ENCODE results near the gene TAMALIN. TPM values are rescaled to one million over a fixed set of nuclear protein-coding genes. Genes with fewer than 3 reads are reported as not detected.

TAMALIN gene
- polyA plus RNA-seq, 3 donors, result 0.63 to 118 (median 1.6) TPM

DNA sequence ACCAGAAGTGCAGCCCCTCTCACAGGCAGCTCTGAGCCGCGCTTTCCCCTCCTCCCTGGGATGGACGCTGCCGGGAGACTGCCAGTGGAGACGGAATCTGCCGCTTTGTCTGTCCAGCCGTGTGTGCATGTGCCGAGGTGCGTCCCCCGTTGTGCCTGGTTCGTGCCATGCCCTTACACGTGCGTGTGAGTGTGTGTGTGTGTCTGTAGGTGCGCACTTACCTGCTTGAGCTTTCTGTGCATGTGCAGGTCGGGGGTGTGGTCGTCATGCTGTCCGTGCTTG, 12.3 kb upstream of the TAMALIN start:
- Histone ChIP-seq H3K4me3 (replicated peaks in 1 of 3; ENCODE audit: low read depth in 2 of 3, low read length in 3 of 3) (no peak overlapping the region), H3K4me1 (ENCODE audit: control insufficient read depth in 1 of 2, insufficient read depth in 2 of 2, low read length in 2 of 2) (peaks cover 15 to 16% of the 10 kb centered on the region in 2 donors), H3K9ac (ENCODE audit: insufficient read depth, low read length, poor library complexity, severe bottlenecking) (no peak overlapping the region), H3K27ac (ENCODE audit: low read depth in 1 of 2, low read length in 2 of 2) (no peak overlapping the region), H3K9me3 (replicated peaks in 1 of 2; ENCODE audit: control insufficient read depth in 1 of 2, insufficient read depth in 1 of 2, low read length in 2 of 2) (no peaks in the 10 kb centered on the region), H3K36me3 (replicated peaks in 1 of 2; ENCODE audit: control insufficient read depth in 1 of 2, insufficient read depth in 2 of 2, low read length in 2 of 2) (peaks cover 44 to 81% of the 10 kb centered on the region in 2 donors), H3K79me2 (ENCODE audit: insufficient read depth, low read length) (no peaks in the 10 kb centered on the region), H3K27me3 (ENCODE audit: control insufficient read depth in 2 of 2, insufficient read depth in 2 of 2, low read length in 2 of 2) (no peaks in the 10 kb centered on the region), H2AFZ (ENCODE audit: insufficient read depth, low read depth, low read length, poor library complexity, severe bottlenecking) (no peak overlapping the region), H3K4me2 (replicated peaks; ENCODE audit: extremely low read depth, low read length, poor library complexity, severe bottlenecking) (no peak overlapping the region), H4K20me1 (ENCODE audit: insufficient read depth, low read length) (peaks cover 48% of the 10 kb centered on the region)
- H3K36me3 Mint-ChIP-seq, result peaks cover 78 to 85% of the 10 kb centered on the region in 2 donors
- intact Hi-C loops (cut with micrococcal nuclease), result loop anchor here in 1 of 2 donors (5.0 kb wide), 1 partner anchor 33 kb away; no protein-coding TSS in a partner anchor
- no peak for DNase-seq
- peaks cover 22% of the 10 kb centered on the region for H3K4me1 Mint-ChIP-seq
- H3K4me3 Mint-ChIP-seq, result no peak overlapping the region
- H3K9me3 Mint-ChIP-seq, result peaks cover 0 to 4% (median 0%) of the 10 kb centered on the region in 7 donors
- peak overlapping the region in 2 of 7 donors; percentile 38 to 45 for H3K27ac Mint-ChIP-seq
- no peak for TF ChIP-seq CTCF (IDR thresholded peaks at IDR 0.05)
- peaks cover 0 to 5% (median 0%) of the 10 kb centered on the region in 3 donors for H3K27me3 Mint-ChIP-seq (ENCODE audit: low read depth in 3 of 3)
- 97% methylated on average over 13 of the region's 17 CpGs for WGBS (ENCODE audit: insufficient coverage)

DNA sequence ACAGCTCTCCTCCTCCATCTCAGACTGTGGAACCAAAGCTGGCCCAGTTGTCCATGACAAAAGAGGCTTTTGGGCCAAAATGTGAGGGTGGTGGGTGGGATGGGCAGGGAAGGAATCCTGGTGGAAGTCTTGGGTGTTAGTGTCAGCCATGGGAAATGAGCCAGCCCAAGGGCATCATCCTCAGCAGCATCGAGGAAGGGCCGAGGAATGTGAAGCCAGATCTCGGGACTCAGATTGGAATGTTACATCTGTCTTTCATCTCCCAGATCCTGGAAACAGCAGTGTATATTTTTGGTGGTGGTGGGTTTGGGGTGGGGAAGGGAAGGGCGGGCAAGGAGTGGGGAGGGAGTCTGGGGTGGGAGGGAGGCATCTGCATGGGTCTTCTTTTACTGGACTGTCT, 11.8 kb upstream of the TAMALIN start:
- H3K79me2 ChIP-seq (ENCODE audit: insufficient read depth, low read length), result no peaks in the 10 kb centered on the region
- Mint-ChIP-seq H3K4me3 (no peak overlapping the region), H3K9me3 (peaks cover 0 to 4% (median 0%) of the 10 kb centered on the region in 7 donors), H3K36me3 (peaks cover 82 to 87% of the 10 kb centered on the region in 2 donors), H3K4me1 (peaks cover 17% of the 10 kb centered on the region), H3K27me3 (ENCODE audit: low read depth in 3 of 3) (peaks cover 0 to 5% (median 2%) of the 10 kb centered on the region in 3 donors), H3K27ac (peak overlapping the region in 1 of 7 donors; percentile 38)
- no peak for TF ChIP-seq CTCF (IDR thresholded peaks at IDR 0.05)
- no peak for DNase-seq
- no peak overlapping the region for H3K4me3 ChIP-seq (replicated peaks in 1 of 3; ENCODE audit: low read depth in 2 of 3, low read length in 3 of 3)
- WGBS (ENCODE audit: insufficient coverage), result 96% methylated on average over 4 of the region's 4 CpGs
- H3K9me3 ChIP-seq (replicated peaks in 1 of 2; ENCODE audit: control insufficient read depth in 1 of 2, insufficient read depth in 1 of 2, low read length in 2 of 2), result no peaks in the 10 kb centered on the region
- no peak overlapping the region for H3K4me2 ChIP-seq (replicated peaks; ENCODE audit: extremely low read depth, low read length, poor library complexity, severe bottlenecking)
- H3K27me3 ChIP-seq (ENCODE audit: control insufficient read depth in 2 of 2, insufficient read depth in 2 of 2, low read length in 2 of 2), result no peaks in the 10 kb centered on the region
- H4K20me1 ChIP-seq (ENCODE audit: insufficient read depth, low read length), result peaks cover 48% of the 10 kb centered on the region
- H2AFZ ChIP-seq (ENCODE audit: insufficient read depth, low read depth, low read length, poor library complexity, severe bottlenecking), result no peak overlapping the region
- intact Hi-C loops (cut with micrococcal nuclease), result loop anchor here in 1 of 2 donors (5.0 kb wide), 1 partner anchor 32 kb away; no protein-coding TSS in a partner anchor
- no peak overlapping the region for H3K9ac ChIP-seq (ENCODE audit: insufficient read depth, low read length, poor library complexity, severe bottlenecking)
- H3K4me1 ChIP-seq (ENCODE audit: control insufficient read depth in 1 of 2, insufficient read depth in 2 of 2, low read length in 2 of 2), result peaks cover 11% of the 10 kb centered on the region in 2 donors
- no peak overlapping the region for H3K27ac ChIP-seq (ENCODE audit: low read depth in 1 of 2, low read length in 2 of 2)
- H3K36me3 ChIP-seq (replicated peaks in 1 of 2; ENCODE audit: control insufficient read depth in 1 of 2, insufficient read depth in 2 of 2, low read length in 2 of 2), result peaks cover 44 to 82% of the 10 kb centered on the region in 2 donors
